Body of pancreas (tissue), 4 donors: Measurements from ENCODE around the gene SPINDOC.

Experiments
- CTCF ChIP-seq, 7 experiments: fragments of 450-650 bp in 4 of 7; fragments of 200-600 bp in 3 of 7; sonication (generic) in 3 of 7; IDR thresholded peaks; one replicate each; pipeline ENCODE4 v1.5.1; 2016 to 2019; ENCODE audit warnings: antibody characterized with exemption in 7 of 7
- POLR2A ChIP-seq, 3 donors: fragments of 450-650 bp; IDR thresholded peaks; one replicate each; pipeline ENCODE4 v1.6.1; 2016; ENCODE audit warnings: antibody characterized with exemption in 3 of 3, mild to moderate bottlenecking in 2 of 3

GRCh38 chr11:63821411-63821810 is 8.2 kb downstream of the SPINDOC start:
- TF ChIP-seq CTCF (IDR thresholded peaks at IDR 0.05) (no peak), POLR2A (IDR thresholded peaks at IDR 0.05) (no peak)
